OCI-LY1 (cell line): Measurements from ENCODE around the gene PHF23.

Experiments
- H2AFZ ChIP-seq: fragments of 200-600 bp; sonication (generic), shearing (Covaris generic); 2 replicates; pipeline ENCODE4 v1.6.0; 2014; ENCODE audit warnings: antibody characterized with exemption, mild to moderate bottlenecking, low read length
- H3F3A ChIP-seq: fragments of 200-600 bp; sonication (generic), shearing (Covaris generic); 2 replicates; pipeline ENCODE4 v1.6.0; 2014; ENCODE audit warnings: mild to moderate bottlenecking, antibody characterized with exemption, low read length, moderate library complexity; ENCODE audit not compliant: insufficient read depth
- H3K27ac ChIP-seq: fragments of 200-600 bp; sonication (generic); 2 replicates; pipeline ENCODE4 v1.5.1; 2014; ENCODE audit warnings: low read length, mixed run types, mild to moderate bottlenecking, low read depth; ENCODE audit not compliant: poor library complexity, severe bottlenecking
- H3K27me3 ChIP-seq: fragments of 200-600 bp; sonication (generic); 2 replicates; pipeline ENCODE4 v1.6.0; 2014; ENCODE audit warnings: antibody characterized with exemption, mild to moderate bottlenecking, low read length, moderate library complexity; ENCODE audit not compliant: insufficient read depth
- H3K36me3 ChIP-seq: fragments of 200-600 bp; sonication (generic); 2 replicates; pipeline ENCODE4 v1.6.1; 2014; ENCODE audit warnings: mild to moderate bottlenecking, antibody characterized with exemption, low read length, moderate library complexity, mixed read lengths; ENCODE audit not compliant: insufficient read depth
- H3K4me1 ChIP-seq: fragments of 200-600 bp; sonication (generic); 2 replicates; pipeline ENCODE4 v1.5.1; 2014; ENCODE audit warnings: mild to moderate bottlenecking, low read length, moderate library complexity; ENCODE audit not compliant: insufficient read depth, severe bottlenecking
- H3K4me2 ChIP-seq: fragments of 200-600 bp; sonication (generic), shearing (Covaris generic); 2 replicates; pipeline ENCODE4 v1.6.1; 2014; ENCODE audit warnings: low read length
- H3K4me3 ChIP-seq: fragments of 200-600 bp; sonication (generic); 2 replicates; pipeline ENCODE4 v1.5.1; 2014; ENCODE audit warnings: low read length, low read depth, mild to moderate bottlenecking, mixed read lengths; ENCODE audit not compliant: poor library complexity, severe bottlenecking
- H3K79me2 ChIP-seq: fragments of 200-600 bp; shearing (Covaris generic); 2 replicates; pipeline ENCODE4 v1.6.1; 2016; ENCODE audit warnings: mixed run types, low read length, mixed read lengths; ENCODE audit not compliant: insufficient read depth
- H3K9ac ChIP-seq: fragments of 200-600 bp; sonication (generic), shearing (Covaris generic); 2 replicates; pipeline ENCODE4 v1.6.1; 2014; ENCODE audit warnings: mild to moderate bottlenecking, low read length, mixed read lengths
- H3K9me2 ChIP-seq: fragments of 200-600 bp; sonication (generic), shearing (Covaris generic); 2 replicates; pipeline ENCODE4 v1.6.1; 2014; ENCODE audit warnings: low read depth, mild to moderate bottlenecking, low read length, mixed read lengths
- H3K9me3 ChIP-seq: fragments of 200-600 bp; shearing (Covaris generic); 2 replicates; pipeline ENCODE4 v1.6.1; 2014; ENCODE audit warnings: low read length, mixed read lengths
- H4K20me1 ChIP-seq: fragments of 200-600 bp; sonication (generic), shearing (Covaris generic); 2 replicates; pipeline ENCODE4 v1.6.0; 2016; ENCODE audit warnings: mild to moderate bottlenecking, low read length; ENCODE audit not compliant: insufficient read depth
- EZH2 ChIP-seq: fragments of 200-600 bp; sonication (generic), shearing (Covaris generic); IDR thresholded peaks from 2 replicates; pipeline ENCODE4 v1.8.0; 2017; ENCODE audit warnings: borderline replicate concordance, mixed run types, mild to moderate bottlenecking, antibody characterized with exemption, low read length, moderate library complexity, mixed read lengths
- TF ChIP-seq, protein P1 (sequence below): fragments of 200-600 bp; sonication (generic), shearing (Covaris generic); IDR thresholded peaks from 2 replicates; pipeline ENCODE4 v1.5.1; 2017; ENCODE audit warnings: mild to moderate bottlenecking, antibody characterized with exemption, low read length, moderate library complexity, mixed read lengths

The PHF23 gene

GRCh38 chr17:7233701-7234082 lies 5.6 kb downstream of the PHF23 start:
- H3K4me3 ChIP-seq = peak overlapping the region; percentile 83
- H2AFZ ChIP-seq = no peak overlapping the region
- TF ChIP-seq, protein P1, sequence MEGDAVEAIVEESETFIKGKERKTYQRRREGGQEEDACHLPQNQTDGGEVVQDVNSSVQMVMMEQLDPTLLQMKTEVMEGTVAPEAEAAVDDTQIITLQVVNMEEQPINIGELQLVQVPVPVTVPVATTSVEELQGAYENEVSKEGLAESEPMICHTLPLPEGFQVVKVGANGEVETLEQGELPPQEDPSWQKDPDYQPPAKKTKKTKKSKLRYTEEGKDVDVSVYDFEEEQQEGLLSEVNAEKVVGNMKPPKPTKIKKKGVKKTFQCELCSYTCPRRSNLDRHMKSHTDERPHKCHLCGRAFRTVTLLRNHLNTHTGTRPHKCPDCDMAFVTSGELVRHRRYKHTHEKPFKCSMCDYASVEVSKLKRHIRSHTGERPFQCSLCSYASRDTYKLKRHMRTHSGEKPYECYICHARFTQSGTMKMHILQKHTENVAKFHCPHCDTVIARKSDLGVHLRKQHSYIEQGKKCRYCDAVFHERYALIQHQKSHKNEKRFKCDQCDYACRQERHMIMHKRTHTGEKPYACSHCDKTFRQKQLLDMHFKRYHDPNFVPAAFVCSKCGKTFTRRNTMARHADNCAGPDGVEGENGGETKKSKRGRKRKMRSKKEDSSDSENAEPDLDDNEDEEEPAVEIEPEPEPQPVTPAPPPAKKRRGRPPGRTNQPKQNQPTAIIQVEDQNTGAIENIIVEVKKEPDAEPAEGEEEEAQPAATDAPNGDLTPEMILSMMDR = no peak
- no peak for TF ChIP-seq EZH2
- H4K20me1 ChIP-seq = no peaks in the 10 kb centered on the region
- H3K9ac ChIP-seq = peak overlapping the region; percentile 91
- peaks cover 24% of the 10 kb centered on the region for H3K79me2 ChIP-seq
- H3K36me3 ChIP-seq = peaks cover 58% of the 10 kb centered on the region
- H3F3A ChIP-seq = no peaks in the 10 kb centered on the region
- H3K27ac ChIP-seq = peak overlapping the region; percentile 78
- no peaks in the 10 kb centered on the region for H3K9me2 ChIP-seq
- H3K27me3 ChIP-seq = no peaks in the 10 kb centered on the region
- peaks cover 41% of the 10 kb centered on the region for H3K4me1 ChIP-seq
- H3K9me3 ChIP-seq = no peaks in the 10 kb centered on the region
- H3K4me2 ChIP-seq = peak overlapping the region; percentile 75

GRCh38 chr17:7232114-7232513 lies 7.1 kb downstream of the PHF23 start:
- H3K79me2 ChIP-seq = peaks cover 23% of the 10 kb centered on the region

GRCh38 chr17:7229504-7229903 lies 9.8 kb downstream of the PHF23 start:
- H3K9me2 ChIP-seq = no peaks in the 10 kb centered on the region
- H3K9ac ChIP-seq = no peak overlapping the region
- no peaks in the 10 kb centered on the region for H4K20me1 ChIP-seq
- no peaks in the 10 kb centered on the region for H3K27me3 ChIP-seq
- no peak for TF ChIP-seq EZH2
- TF ChIP-seq, protein P1 = no peak
- no peak overlapping the region for H3K4me2 ChIP-seq
- H3K9me3 ChIP-seq = no peaks in the 10 kb centered on the region
- no peaks in the 10 kb centered on the region; the same call in 1 of the 2 replicates for H3F3A ChIP-seq
- peaks cover 23% of the 10 kb centered on the region for H3K79me2 ChIP-seq
- H3K27ac ChIP-seq = no peak overlapping the region
- H2AFZ ChIP-seq = no peak overlapping the region
- H3K4me1 ChIP-seq = peaks cover 12% of the 10 kb centered on the region
- peaks cover 73% of the 10 kb centered on the region for H3K36me3 ChIP-seq
- H3K4me3 ChIP-seq = no peak overlapping the region

More at GRCh38 chr17:7232114-7232513, 7.1 kb downstream of the PHF23 start:
- Histone ChIP-seq H3K4me1 (peaks cover 36% of the 10 kb centered on the region), H2AFZ (no peak overlapping the region), H3K9me2 (no peaks in the 10 kb centered on the region), H3K27ac (no peak overlapping the region), H3K27me3 (no peaks in the 10 kb centered on the region), H3F3A (no peaks in the 10 kb centered on the region), H3K4me3 (peak overlapping the region; percentile 83), H4K20me1 (no peaks in the 10 kb centered on the region), H3K4me2 (peak overlapping the region; percentile 75), H3K36me3 (peaks cover 70% of the 10 kb centered on the region), H3K9ac (peak overlapping the region; percentile 38; the same call in 1 of the 2 replicates), H3K9me3 (no peaks in the 10 kb centered on the region)
- TF ChIP-seq, protein P1 = no peak
- no peak for TF ChIP-seq EZH2
